HG03196 (cell line): ENCODE data around the gene GLRX5.
"Not testable (repeated sequence)": the region's sequence is repeated elsewhere in the genome, so short reads cannot be mapped to it uniquely, and the experiment has no call there.

Experiments
- ATAC-seq: cut with Tn5 transposase; IDR thresholded peaks from one replicate; pipeline ENCODE4 v1.9.1; 2021; ENCODE audit not compliant: unreplicated experiment

The GLRX5 gene

GRCh38 chr14:95549656-95550585, 15.1 kb downstream of the GLRX5 start:
- ATAC-seq: no peak

- no peak for ATAC-seq
Observed at GRCh38 chr14:95551435-95551834, 16.6 kb downstream of the GLRX5 start.

GRCh38 chr14:95553141-95553540, 18.3 kb downstream of the GLRX5 start:
- no peak for ATAC-seq

- no peak for ATAC-seq
Observed at GRCh38 chr14:95555053-95555452, 20.2 kb downstream of the GLRX5 start.

DNA sequence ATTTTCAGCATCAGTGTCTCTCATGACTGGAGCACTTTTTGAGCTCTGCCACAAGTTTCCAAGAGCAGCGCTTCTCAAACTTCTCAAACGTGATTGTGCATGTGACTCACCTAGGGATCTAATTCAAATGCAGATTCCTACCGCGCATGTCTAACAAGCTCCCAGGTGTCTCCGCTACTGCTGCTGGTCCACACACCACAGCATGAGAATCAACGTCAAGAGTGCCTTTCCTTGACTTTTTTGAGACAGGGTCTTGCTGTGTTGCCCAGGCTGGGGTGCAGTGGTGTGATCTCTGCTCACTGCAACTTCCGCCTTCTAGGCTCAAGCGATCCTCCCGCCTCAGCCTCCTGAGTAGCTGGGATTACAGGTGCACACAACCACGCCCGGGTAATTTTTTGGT, 22.4 kb downstream of the GLRX5 start:
- ATAC-seq: no peak

- no peak for ATAC-seq
Observed at GRCh38 chr14:95557832-95558231, 23.0 kb downstream of the GLRX5 start.

GRCh38 chr14:95559203-95559602, 24.4 kb downstream of the GLRX5 start:
- ATAC-seq: no peak

- ATAC-seq: peak; percentile 86
Observed at GRCh38 chr14:95561001-95561412, 26.2 kb downstream of the GLRX5 start.

DNA sequence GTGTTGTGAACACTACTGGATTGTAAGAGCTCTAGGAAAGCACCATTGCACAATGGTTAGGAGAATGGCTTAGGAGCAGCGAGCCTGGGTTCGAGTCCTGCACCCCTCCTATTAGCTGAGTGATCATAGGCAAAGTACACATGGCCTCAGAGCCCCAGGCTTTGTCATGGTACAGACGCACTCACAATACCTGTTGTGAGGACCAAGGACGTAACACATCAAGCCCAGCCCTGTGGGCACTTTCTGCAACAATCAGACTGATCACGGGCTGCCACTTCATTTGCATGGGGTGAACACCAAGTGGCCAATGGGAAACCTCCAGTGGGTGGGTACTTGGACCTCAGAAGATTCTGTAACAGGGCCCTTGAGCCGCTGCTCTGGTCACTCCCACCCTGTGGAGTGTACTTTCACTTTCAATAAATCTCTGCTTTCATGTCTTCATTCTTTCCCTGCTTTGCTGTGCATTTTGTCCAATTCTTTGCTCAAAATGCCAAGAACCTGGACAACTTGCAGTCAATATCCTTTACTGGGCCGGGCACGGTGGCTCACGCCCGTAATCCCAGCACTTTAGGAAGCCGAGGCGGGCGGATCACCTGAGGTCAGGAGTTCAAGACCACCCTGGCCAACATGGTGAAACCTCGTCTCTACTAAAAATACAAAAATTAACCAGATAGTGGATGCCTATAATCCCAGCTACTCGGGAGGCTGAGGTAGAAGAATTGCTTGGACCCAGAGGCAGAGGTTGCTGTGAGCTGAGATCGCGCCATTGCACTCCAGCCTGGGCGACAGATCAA, 28.2 kb downstream of the GLRX5 start:
- no peak for ATAC-seq

DNA sequence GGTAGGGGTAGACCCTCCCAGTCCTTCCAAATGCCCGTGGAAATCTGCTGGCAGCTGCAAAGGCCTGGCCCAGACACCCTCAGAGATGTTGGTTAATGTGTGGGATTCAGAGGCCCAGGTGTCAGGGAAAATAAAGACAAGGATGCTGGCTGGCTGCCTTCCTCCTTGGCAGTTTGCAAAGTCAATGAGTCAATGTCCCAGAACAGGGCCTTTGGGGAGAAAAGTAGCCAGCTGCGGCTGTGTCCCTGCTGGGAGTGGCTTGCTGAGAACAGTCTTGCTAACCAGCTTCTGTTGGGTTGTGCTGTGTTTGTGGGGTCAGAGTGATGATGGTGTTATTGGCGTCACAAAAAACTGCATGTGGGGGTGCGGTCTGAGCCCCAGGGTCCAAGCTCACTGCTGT, 29.2 kb downstream of the GLRX5 start:
- ATAC-seq: no peak

GRCh38 chr14:95569440-95569839, 34.6 kb downstream of the GLRX5 start:
- no peak for ATAC-seq

- no peak for ATAC-seq
Observed at GRCh38 chr14:95573313-95573712, 38.5 kb downstream of the GLRX5 start.

- ATAC-seq: no peak
Observed at GRCh38 chr14:95575840-95576473, 41.1 kb downstream of the GLRX5 start.

GRCh38 chr14:95577067-95577800, 42.4 kb downstream of the GLRX5 start:
- ATAC-seq: peak; percentile 93

GRCh38 chr14:95577870-95578269, 43.0 kb downstream of the GLRX5 start:
- ATAC-seq: peak; percentile 35

DNA sequence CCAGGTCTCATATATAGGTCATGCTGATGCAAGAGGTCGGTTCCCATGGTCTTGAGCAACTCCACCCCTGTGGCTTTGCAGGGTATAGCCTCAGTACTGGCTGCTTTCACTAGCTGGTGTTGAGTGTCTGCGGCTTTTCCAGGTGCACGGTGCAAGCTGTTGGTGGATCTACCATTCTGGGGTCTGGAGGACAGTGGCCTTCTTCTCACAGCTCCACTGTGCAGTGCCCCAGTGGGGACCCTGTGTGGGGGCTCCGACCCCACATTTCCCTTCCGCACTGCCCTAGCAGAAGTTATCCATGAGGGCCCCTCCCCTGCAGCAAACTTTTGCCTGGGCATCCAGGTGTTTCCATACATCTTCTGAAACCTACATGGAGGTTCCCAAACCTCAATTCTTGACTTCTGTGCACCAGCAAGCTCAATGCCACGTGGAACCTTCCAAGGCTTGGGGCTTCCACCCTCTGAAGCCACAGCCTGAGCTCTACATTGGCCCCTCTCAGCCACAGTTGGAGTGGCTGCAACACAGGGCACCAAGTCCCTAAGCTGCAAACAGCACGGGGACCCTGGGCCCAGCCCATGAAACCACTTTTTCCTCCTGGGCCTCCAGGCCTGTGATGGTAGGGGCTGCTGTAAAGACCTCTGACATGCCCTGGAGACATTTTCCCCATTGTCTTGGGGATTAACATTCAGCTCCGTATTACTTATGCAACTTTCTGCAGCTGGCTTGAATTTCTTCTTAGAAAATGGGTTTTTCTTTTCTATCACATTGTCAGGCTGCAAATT, 49.2 kb downstream of the GLRX5 start:
- not testable (repeated sequence) for ATAC-seq

DNA sequence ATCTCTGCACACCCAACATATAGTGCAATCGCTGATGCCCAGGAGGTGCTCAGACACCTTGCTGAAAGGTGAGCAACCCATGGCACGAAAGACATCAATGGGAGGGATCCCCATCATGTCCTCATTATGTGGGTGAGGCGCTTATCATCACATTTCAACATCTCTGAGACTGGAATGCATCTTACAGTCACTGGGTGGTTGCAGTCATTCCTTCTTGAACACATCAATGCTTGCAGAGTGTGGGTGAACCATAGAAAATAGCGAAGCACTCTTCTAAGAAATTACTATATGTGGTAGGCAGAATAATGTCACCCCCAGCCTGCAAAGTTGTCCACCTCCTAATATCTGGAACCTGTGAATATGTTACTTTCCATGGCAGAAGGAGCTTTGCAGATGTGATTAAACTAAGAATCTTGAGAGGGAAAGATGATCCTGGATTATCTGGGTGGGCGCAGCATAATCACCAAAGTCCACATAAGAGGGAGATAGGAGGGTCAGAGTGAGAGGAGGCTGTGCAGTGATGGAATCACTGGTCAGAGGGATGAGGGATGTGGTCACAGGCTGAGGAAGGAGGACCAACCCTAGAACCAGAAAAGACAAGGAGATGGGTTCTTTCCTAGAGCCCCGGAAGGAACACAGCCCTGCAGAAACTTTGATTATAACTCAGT, 51.2 kb downstream of the GLRX5 start:
- no peak for ATAC-seq

- ATAC-seq: not testable (repeated sequence)
Observed at GRCh38 chr14:95591182-95591581, 56.3 kb downstream of the GLRX5 start.
